Peyer's patch (tissue), 4 donors: ENCODE measurements around the gene NDUFS5.
"Not testable (repeated sequence)": the region's sequence is repeated elsewhere in the genome, so short reads cannot be mapped to it uniquely, and the experiment has no call there.

Experiments used
- CTCF ChIP-seq, 6 experiments: fragments of 450-650 bp in 4 of 6; fragments of 200-600 bp in 2 of 6; sonication (generic) in 1 of 6; IDR thresholded peaks; one replicate each; pipeline ENCODE4 v1.5.1; 2017 to 2019; ENCODE audit warnings: antibody characterized with exemption in 6 of 6, mild to moderate bottlenecking in 3 of 6, moderate library complexity in 1 of 6
- POLR2A ChIP-seq, 2 donors: fragments of 450-650 bp; IDR thresholded peaks; one replicate each; pipeline ENCODE4 v1.5.1; 2017; ENCODE audit warnings: antibody characterized with exemption in 2 of 2, mild to moderate bottlenecking in 2 of 2, moderate library complexity in 2 of 2

GRCh38 chr1:38977399-38978244 is 48.5 kb upstream of the NDUFS5 start:
- TF ChIP-seq CTCF, POLR2A (IDR thresholded peaks at IDR 0.05): not testable (repeated sequence)
